Measurements from ENCODE around the gene PIGA.
"Not testable (repeated sequence)": the region's sequence is repeated elsewhere in the genome, so short reads cannot be mapped to it uniquely, and the experiment has no call there.

Gene PIGA

DNA sequence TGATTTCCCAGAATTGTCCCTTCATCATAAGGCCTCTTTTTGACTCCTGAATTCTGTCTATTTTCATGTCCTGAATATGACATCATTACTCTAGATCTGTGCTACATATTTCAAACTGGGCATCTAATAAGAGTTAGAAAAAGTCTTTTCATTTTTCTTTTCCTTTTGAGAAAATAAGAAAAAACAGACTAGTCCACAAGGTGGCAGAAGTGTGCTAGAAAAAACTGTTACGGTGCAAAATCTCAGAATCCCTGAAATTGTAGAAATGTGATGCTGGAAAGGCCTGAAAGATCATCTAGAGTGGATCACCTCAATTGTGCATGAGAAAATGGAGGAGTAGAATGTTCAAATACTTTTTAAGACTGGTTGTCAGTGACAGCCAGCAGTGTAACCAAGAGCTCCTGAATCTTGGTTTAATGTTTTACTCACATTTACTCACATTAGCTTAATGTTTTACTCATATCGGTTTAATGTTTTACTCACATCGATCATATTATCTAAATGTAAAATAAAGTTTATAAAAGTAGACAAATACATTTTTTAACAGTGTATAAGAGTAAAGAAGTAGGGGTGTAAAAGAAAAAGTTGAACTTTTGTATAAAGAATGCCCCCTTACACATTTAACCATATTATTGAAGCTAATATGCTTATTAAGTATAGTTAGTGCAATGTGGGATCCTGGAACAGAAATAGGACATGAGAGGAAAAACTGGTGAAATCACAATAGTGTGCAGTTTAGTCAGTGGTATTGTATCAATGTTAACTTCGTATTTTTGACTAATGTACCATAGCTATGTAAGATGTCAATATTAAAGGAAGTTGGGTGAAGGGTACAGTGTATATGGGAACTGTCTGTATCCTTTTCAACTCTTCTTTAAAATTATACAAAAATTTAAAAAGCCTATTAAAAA is 35.1 kb downstream of the PIGA start:
- Histone ChIP-seq H3K4me3 (ENCODE audit: insufficient read depth, low read depth, low read length) (no peak overlapping the region), H3K4me1 (ENCODE audit: control insufficient read depth, insufficient read depth, low read length) (no peaks in the 10 kb centered on the region), H3K36me3 (ENCODE audit: control insufficient read depth, insufficient read depth, low read length) (no peaks in the 10 kb centered on the region), H3K27me3 (ENCODE audit: control insufficient read depth, insufficient read depth, low read length, poor library complexity, severe bottlenecking) (no peaks in the 10 kb centered on the region), H3K9me3 (ENCODE audit: control insufficient read depth, low read length) (no peaks in the 10 kb centered on the region), H3K27ac (ENCODE audit: insufficient read depth, low read depth, low read length, poor library complexity, severe bottlenecking) (no peak overlapping the region)
- whole genome bisulfite sequencing, 2 experiments = 75 to 81% methylated on average over 2 of the region's 4 CpGs

DNA sequence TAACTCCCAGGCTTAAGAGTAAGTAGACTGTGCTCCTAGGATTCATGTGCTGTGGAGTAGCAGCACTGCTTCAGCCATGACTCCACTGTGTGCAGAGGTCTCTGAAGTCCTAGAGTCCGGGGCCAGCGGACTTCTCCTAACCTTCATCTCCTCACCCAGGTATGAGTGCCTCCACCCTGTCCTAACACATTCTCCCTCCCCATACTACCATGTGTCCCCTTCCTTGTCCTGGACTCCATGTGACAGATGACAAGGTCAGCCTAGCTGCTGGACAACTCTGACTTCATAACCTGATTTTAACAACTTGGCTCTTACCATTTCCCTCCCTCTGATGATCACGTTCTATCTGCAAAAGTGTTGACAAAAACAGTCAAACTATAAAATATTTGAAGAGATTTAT is 36.5 kb downstream of the PIGA start:
- Histone ChIP-seq H3K4me3 (ENCODE audit: insufficient read depth, low read depth, low read length) (no peak overlapping the region), H3K27me3 (ENCODE audit: control insufficient read depth, insufficient read depth, low read length, poor library complexity, severe bottlenecking) (no peaks in the 10 kb centered on the region), H3K9me3 (ENCODE audit: control insufficient read depth, low read length) (no peaks in the 10 kb centered on the region), H3K27ac (ENCODE audit: insufficient read depth, low read depth, low read length, poor library complexity, severe bottlenecking) (no peak overlapping the region), H3K4me1 (ENCODE audit: control insufficient read depth, insufficient read depth, low read length) (no peaks in the 10 kb centered on the region), H3K36me3 (ENCODE audit: control insufficient read depth, insufficient read depth, low read length) (no peaks in the 10 kb centered on the region)
- WGBS, 2 experiments = 92 to 96% methylated on average over 2 to 3 of the region's 3 CpGs

- WGBS, 2 experiments = 88 to 90% methylated on average over 2 of the region's 2 CpGs
Observed at GRCh38 chrX:15298201-15298600, 37.1 kb downstream of the PIGA start.

GRCh38 chrX:15293451-15293850 is 41.9 kb downstream of the PIGA start:
- Histone ChIP-seq H3K36me3 (ENCODE audit: control insufficient read depth, insufficient read depth, low read length) (no peaks in the 10 kb centered on the region), H3K27me3 (ENCODE audit: control insufficient read depth, insufficient read depth, low read length, poor library complexity, severe bottlenecking) (no peaks in the 10 kb centered on the region), H3K9me3 (ENCODE audit: control insufficient read depth, low read length) (no peaks in the 10 kb centered on the region), H3K4me1 (ENCODE audit: control insufficient read depth, insufficient read depth, low read length) (no peaks in the 10 kb centered on the region), H3K4me3 (ENCODE audit: insufficient read depth, low read depth, low read length) (no peak overlapping the region), H3K27ac (ENCODE audit: insufficient read depth, low read depth, low read length, poor library complexity, severe bottlenecking) (no peak overlapping the region)
- WGBS, 2 experiments = 100% methylated on average over 2 of the region's 2 CpGs

More at GRCh38 chrX:15298201-15298600, 37.1 kb downstream of the PIGA start:
- Histone ChIP-seq H3K4me3 (ENCODE audit: insufficient read depth, low read depth, low read length) (no peak overlapping the region), H3K9me3 (ENCODE audit: control insufficient read depth, low read length) (no peaks in the 10 kb centered on the region), H3K27me3 (ENCODE audit: control insufficient read depth, insufficient read depth, low read length, poor library complexity, severe bottlenecking) (no peaks in the 10 kb centered on the region), H3K36me3 (ENCODE audit: control insufficient read depth, insufficient read depth, low read length) (no peaks in the 10 kb centered on the region), H3K4me1 (ENCODE audit: control insufficient read depth, insufficient read depth, low read length) (no peaks in the 10 kb centered on the region), H3K27ac (ENCODE audit: insufficient read depth, low read depth, low read length, poor library complexity, severe bottlenecking) (no peak overlapping the region)

GRCh38 chrX:15292861-15293260 is 42.5 kb downstream of the PIGA start:
- no peak overlapping the region for H3K4me3 ChIP-seq (ENCODE audit: insufficient read depth, low read depth, low read length)
- 91 to 97% methylated on average over 3 of the region's 3 CpGs for WGBS, 2 experiments
- no peaks in the 10 kb centered on the region for H3K27me3 ChIP-seq (ENCODE audit: control insufficient read depth, insufficient read depth, low read length, poor library complexity, severe bottlenecking)
- H3K4me1 ChIP-seq (ENCODE audit: control insufficient read depth, insufficient read depth, low read length) = no peaks in the 10 kb centered on the region
- no peaks in the 10 kb centered on the region for H3K36me3 ChIP-seq (ENCODE audit: control insufficient read depth, insufficient read depth, low read length)
- H3K27ac ChIP-seq (ENCODE audit: insufficient read depth, low read depth, low read length, poor library complexity, severe bottlenecking) = no peak overlapping the region
- H3K9me3 ChIP-seq (ENCODE audit: control insufficient read depth, low read length) = no peaks in the 10 kb centered on the region

DNA sequence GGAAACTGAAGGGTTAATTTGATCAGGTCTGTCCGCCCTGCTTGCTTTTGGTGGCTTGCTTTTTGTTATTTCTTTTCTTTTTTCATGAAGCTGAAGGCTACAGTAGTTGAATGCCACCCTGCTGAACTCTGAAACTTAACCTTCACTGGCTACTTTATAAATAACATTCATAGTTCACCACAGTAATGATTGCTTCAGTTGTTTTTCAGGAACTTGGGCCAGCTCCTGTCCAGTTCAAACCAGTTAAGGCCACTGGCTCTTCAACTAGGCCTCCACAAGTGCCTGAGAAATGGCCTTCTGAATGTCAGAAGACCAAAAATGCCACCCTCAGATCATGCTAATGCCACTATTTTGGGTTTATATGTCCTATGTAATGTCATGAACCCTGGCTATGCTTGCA is 57.7 kb downstream of the PIGA start:
- no peaks in the 10 kb centered on the region for H3K4me1 ChIP-seq (ENCODE audit: control insufficient read depth, insufficient read depth, low read length)
- H3K4me3 ChIP-seq (ENCODE audit: insufficient read depth, low read depth, low read length) = no peak overlapping the region
- H3K36me3 ChIP-seq (ENCODE audit: control insufficient read depth, insufficient read depth, low read length) = no peaks in the 10 kb centered on the region
- no peaks in the 10 kb centered on the region for H3K27me3 ChIP-seq (ENCODE audit: control insufficient read depth, insufficient read depth, low read length, poor library complexity, severe bottlenecking)
- no peaks in the 10 kb centered on the region for H3K9me3 ChIP-seq (ENCODE audit: control insufficient read depth, low read length)
- 80 to 83% methylated on average over 1 of the region's 1 CpG for WGBS, 2 experiments
- no peak overlapping the region for H3K27ac ChIP-seq (ENCODE audit: insufficient read depth, low read depth, low read length, poor library complexity, severe bottlenecking)

DNA sequence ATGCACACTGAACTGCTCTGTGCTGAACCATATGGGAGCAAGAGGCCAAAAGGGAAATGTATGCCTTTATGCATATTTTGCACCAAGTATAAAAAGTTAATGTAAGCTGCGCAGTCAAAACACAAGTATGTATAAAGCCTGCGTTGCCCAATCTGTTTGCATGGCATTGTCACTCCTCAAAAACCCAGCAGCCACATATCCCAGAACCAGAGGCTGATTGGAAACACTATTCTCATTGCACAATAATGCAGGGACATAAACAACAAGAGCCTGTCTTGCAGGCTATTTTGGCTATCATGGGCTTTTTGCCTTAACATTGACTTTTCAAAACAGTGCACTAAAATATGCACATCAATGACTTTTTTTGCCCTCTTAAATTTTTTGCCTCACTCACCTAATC is 60.4 kb downstream of the PIGA start:
- Histone ChIP-seq H3K4me3 (ENCODE audit: insufficient read depth, low read depth, low read length) (no peak overlapping the region), H3K9me3 (ENCODE audit: control insufficient read depth, low read length) (no peaks in the 10 kb centered on the region), H3K36me3 (ENCODE audit: control insufficient read depth, insufficient read depth, low read length) (no peaks in the 10 kb centered on the region), H3K4me1 (ENCODE audit: control insufficient read depth, insufficient read depth, low read length) (no peaks in the 10 kb centered on the region), H3K27me3 (ENCODE audit: control insufficient read depth, insufficient read depth, low read length, poor library complexity, severe bottlenecking) (no peaks in the 10 kb centered on the region), H3K27ac (ENCODE audit: insufficient read depth, low read depth, low read length, poor library complexity, severe bottlenecking) (no peak overlapping the region)
- 98 to 100% methylated on average over 2 of the region's 2 CpGs for WGBS, 2 experiments

GRCh38 chrX:15273275-15273674 is 62.0 kb downstream of the PIGA start:
- H3K9me3 ChIP-seq (ENCODE audit: control insufficient read depth, low read length); H3K36me3 ChIP-seq (ENCODE audit: control insufficient read depth, insufficient read depth, low read length); H3K27ac ChIP-seq (ENCODE audit: insufficient read depth, low read depth, low read length, poor library complexity, severe bottlenecking); H3K4me1 ChIP-seq (ENCODE audit: control insufficient read depth, insufficient read depth, low read length); H3K27me3 ChIP-seq (ENCODE audit: control insufficient read depth, insufficient read depth, low read length, poor library complexity, severe bottlenecking); H3K4me3 ChIP-seq (ENCODE audit: insufficient read depth, low read depth, low read length): not testable (repeated sequence)
- WGBS, 2 experiments = 93 to 94% methylated on average over 10 of the region's 10 CpGs

GRCh38 chrX:15271757-15272156 is 63.6 kb downstream of the PIGA start:
- no peaks in the 10 kb centered on the region for H3K4me1 ChIP-seq (ENCODE audit: control insufficient read depth, insufficient read depth, low read length)
- WGBS, 2 experiments = 90% methylated on average over 1 of the region's 1 CpG; no CpG with 5 or more reads in 1 of the 2 experiments
- no peaks in the 10 kb centered on the region for H3K9me3 ChIP-seq (ENCODE audit: control insufficient read depth, low read length)

DNA sequence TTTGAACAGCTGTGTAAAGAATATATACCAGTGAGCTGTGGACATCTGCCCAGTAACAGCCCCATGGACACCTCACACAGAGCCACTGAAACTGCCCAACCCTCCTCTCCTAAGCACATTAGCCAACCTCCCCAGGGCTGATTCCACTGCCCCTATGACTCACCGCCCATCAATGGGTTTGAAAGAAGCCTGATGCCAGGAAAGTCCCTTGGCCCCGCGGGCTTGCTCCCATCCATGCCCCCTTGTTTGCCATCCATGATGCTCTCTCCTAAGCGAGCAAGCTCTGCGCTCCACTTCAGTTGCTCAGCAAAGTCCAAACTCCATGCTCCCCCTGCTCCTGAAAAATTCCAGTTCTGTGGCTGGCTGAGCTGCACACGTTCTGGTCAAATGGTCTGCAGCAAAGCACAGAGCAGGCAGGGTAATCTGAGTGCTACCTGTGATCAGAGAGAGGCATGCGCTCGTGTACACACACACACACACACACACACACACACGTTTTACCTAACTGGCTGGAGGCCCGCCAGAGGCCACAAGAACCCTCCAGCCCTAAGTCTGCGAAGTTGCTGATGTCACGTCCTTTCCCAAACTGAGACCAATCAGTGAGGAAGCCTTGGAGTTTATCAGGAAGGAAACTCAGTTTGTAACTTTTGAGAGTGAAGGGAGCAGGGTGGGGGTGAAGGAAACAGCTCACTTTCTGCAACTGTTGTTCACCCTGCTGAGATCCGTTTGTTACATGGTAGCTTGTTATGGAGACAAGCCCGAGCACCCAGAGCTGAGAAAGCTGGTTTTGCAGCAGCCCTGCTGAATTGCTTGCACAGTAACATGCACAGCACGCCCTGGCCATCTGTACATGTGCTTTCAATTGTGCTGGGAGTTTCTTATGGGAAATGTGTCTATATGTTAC is 65.5 kb downstream of the PIGA start, which contains the start of gene ASB9:
TSS of gene ASB9 (minus strand) at position 466 of the 904 bp plus-strand sequence. CDS start at position 257, 209 bp downstream.
- H3K4me3 ChIP-seq (ENCODE audit: insufficient read depth, low read depth, low read length) = no peak within 1 kb of the TSS
- H3K27ac ChIP-seq (ENCODE audit: insufficient read depth, low read depth, low read length, poor library complexity, severe bottlenecking) = no peak within 1 kb of the TSS
- H3K4me1 ChIP-seq (ENCODE audit: control insufficient read depth, insufficient read depth, low read length) = no peaks in the 10 kb centered on the region
- H3K36me3 ChIP-seq (ENCODE audit: control insufficient read depth, insufficient read depth, low read length) = no peaks in the 10 kb centered on the region
- no peaks in the 10 kb centered on the region for H3K27me3 ChIP-seq (ENCODE audit: control insufficient read depth, insufficient read depth, low read length, poor library complexity, severe bottlenecking)
- 65 to 70% methylated on average over 15 of the region's 15 CpGs for WGBS, 2 experiments
- H3K9me3 ChIP-seq (ENCODE audit: control insufficient read depth, low read length) = no peaks in the 10 kb centered on the region

More at GRCh38 chrX:15271757-15272156, 63.6 kb downstream of the PIGA start:
- no peaks in the 10 kb centered on the region for H3K36me3 ChIP-seq (ENCODE audit: control insufficient read depth, insufficient read depth, low read length)
- no peak overlapping the region for H3K27ac ChIP-seq (ENCODE audit: insufficient read depth, low read depth, low read length, poor library complexity, severe bottlenecking)
- H3K4me3 ChIP-seq (ENCODE audit: insufficient read depth, low read depth, low read length) = no peak overlapping the region
- H3K27me3 ChIP-seq (ENCODE audit: control insufficient read depth, insufficient read depth, low read length, poor library complexity, severe bottlenecking) = no peaks in the 10 kb centered on the region

Measured in ectodermal cell (in vitro differentiated cells).